Mesenchymal stem cell (in vitro differentiated cells and primary cell): ENCODE results near the gene OPHN1.

Experiments
- DNase-seq: peaks from one replicate; pipeline ENCODE4 v3.0.0-alpha.2; 2013
- H2AFZ ChIP-seq: one replicate; pipeline ENCODE4 v1.6.1; 2013; ENCODE audit warnings: low read depth, mild to moderate bottlenecking, control low read depth, inconsistent platforms, low read length, moderate library complexity
- H2AK5ac ChIP-seq: 2 replicates; pipeline ENCODE4 v1.6.1; 2013; ENCODE audit warnings: low read length, moderate library complexity, mild to moderate bottlenecking, inconsistent platforms; ENCODE audit not compliant: severe bottlenecking
- H2BK120ac ChIP-seq: one replicate; pipeline ENCODE4 v1.6.1; 2013; ENCODE audit warnings: low read depth, mild to moderate bottlenecking, inconsistent platforms, low read length, moderate library complexity
- H2BK12ac ChIP-seq, 2 experiments: one replicate each; pipeline ENCODE4 v1.6.1; 2013; ENCODE audit warnings: inconsistent platforms in 2 of 2, low read length in 2 of 2, mild to moderate bottlenecking in 2 of 2, moderate library complexity in 2 of 2, control low read depth in 1 of 2
- H2BK15ac ChIP-seq: one replicate; pipeline ENCODE4 v1.6.1; 2013; ENCODE audit warnings: mild to moderate bottlenecking, low read depth, inconsistent platforms; ENCODE audit not compliant: poor library complexity, severe bottlenecking
- H2BK5ac ChIP-seq: 2 replicates; pipeline ENCODE4 v1.6.1; 2013; ENCODE audit warnings: low read depth, mild to moderate bottlenecking, low read length, control low read depth, inconsistent platforms; ENCODE audit not compliant: poor library complexity, severe bottlenecking
- H3K14ac ChIP-seq, 2 experiments: one replicate each; pipeline ENCODE4 v1.6.1; 2013; ENCODE audit warnings: inconsistent platforms in 2 of 2, low read length in 2 of 2, control low read depth in 1 of 2, mild to moderate bottlenecking in 1 of 2, moderate library complexity in 1 of 2
- H3K18ac ChIP-seq, 2 experiments: one replicate each; pipeline ENCODE4 v1.6.1; 2013; ENCODE audit warnings: inconsistent platforms in 2 of 2, low read length in 2 of 2, control low read depth in 1 of 2, low read depth in 1 of 2, mild to moderate bottlenecking in 1 of 2
- H3K23ac ChIP-seq, 2 experiments: one replicate each; pipeline ENCODE4 v1.6.1; 2013; ENCODE audit warnings: inconsistent platforms in 2 of 2, low read length in 2 of 2, mild to moderate bottlenecking in 2 of 2, moderate library complexity in 2 of 2, control low read depth in 1 of 2
- H3K27ac ChIP-seq: 2 replicates; pipeline ENCODE4 v1.5.1; 2013; ENCODE audit warnings: mild to moderate bottlenecking, moderate library complexity, low read length, control low read depth, inconsistent platforms; ENCODE audit not compliant: poor library complexity, severe bottlenecking
- H3K27me3 ChIP-seq, 2 experiments: 2 replicates each; pipeline versions ENCODE4 v1.6.1 to v1.7.0; 2013; ENCODE audit warnings: low read length in 2 of 2, mild to moderate bottlenecking in 2 of 2, moderate library complexity in 2 of 2, control low read depth in 1 of 2, inconsistent platforms in 1 of 2; ENCODE audit not compliant: control insufficient read depth in 1 of 2, insufficient read depth in 1 of 2
- H3K36me3 ChIP-seq, 2 experiments: 2 replicates each; pipeline versions ENCODE4 v1.6.1 to v1.7.0; 2013; ENCODE audit warnings: low read length in 2 of 2, control low read depth in 1 of 2, inconsistent platforms in 1 of 2, low read depth in 1 of 2, mild to moderate bottlenecking in 1 of 2; ENCODE audit not compliant: insufficient read depth in 2 of 2, control insufficient read depth in 1 of 2
- H3K4ac ChIP-seq, 2 experiments: one replicate each; pipeline ENCODE4 v1.6.1; 2013; ENCODE audit warnings: inconsistent platforms in 2 of 2, low read length in 2 of 2, mild to moderate bottlenecking in 2 of 2, moderate library complexity in 2 of 2, control low read depth in 1 of 2, low read depth in 1 of 2
- H3K4me1 ChIP-seq: 2 replicates; pipeline ENCODE4 v1.6.1; 2013; ENCODE audit warnings: low read depth, low read length, control low read depth; ENCODE audit not compliant: control insufficient read depth, insufficient read depth
- H3K4me2 ChIP-seq: 2 replicates; pipeline ENCODE4 v1.6.1; 2013; ENCODE audit warnings: low read length, mild to moderate bottlenecking, inconsistent platforms; ENCODE audit not compliant: poor library complexity, severe bottlenecking
- H3K4me3 ChIP-seq, 2 experiments: 2 replicates each; pipeline versions ENCODE4 v1.5.1 to v1.7.0; 2013; ENCODE audit warnings: low read length in 2 of 2, mild to moderate bottlenecking in 2 of 2, control low read depth in 1 of 2, low read depth in 1 of 2; ENCODE audit not compliant: insufficient read depth in 1 of 2
- H3K79me1 ChIP-seq: replicated peaks from 2 replicates; pipeline ENCODE4 v1.6.1; 2013; ENCODE audit warnings: mild to moderate bottlenecking, control low read depth, low read length, inconsistent platforms; ENCODE audit not compliant: poor library complexity, severe bottlenecking
- H3K9ac ChIP-seq: 2 replicates; pipeline ENCODE4 v1.7.0; 2013; ENCODE audit warnings: mild to moderate bottlenecking, low read length, moderate library complexity
- H3K9me3 ChIP-seq: 2 replicates; pipeline ENCODE4 v1.7.0; 2013; ENCODE audit warnings: mild to moderate bottlenecking, low read length; ENCODE audit not compliant: control insufficient read depth
- H4K8ac ChIP-seq: one replicate; pipeline ENCODE4 v1.6.1; 2013; ENCODE audit warnings: inconsistent platforms, mild to moderate bottlenecking, low read length, moderate library complexity
- H4K91ac ChIP-seq: one replicate; pipeline ENCODE4 v1.6.1; 2013; ENCODE audit warnings: mild to moderate bottlenecking, low read length, inconsistent platforms
- WGBS: methylation state at CpG from one replicate; pipeline ENCODE4 v1.1.7; 2013; ENCODE audit warnings: mixed read lengths; 5-methylcytosine and 5-hydroxymethylcytosine counted together

Gene OPHN1

DNA sequence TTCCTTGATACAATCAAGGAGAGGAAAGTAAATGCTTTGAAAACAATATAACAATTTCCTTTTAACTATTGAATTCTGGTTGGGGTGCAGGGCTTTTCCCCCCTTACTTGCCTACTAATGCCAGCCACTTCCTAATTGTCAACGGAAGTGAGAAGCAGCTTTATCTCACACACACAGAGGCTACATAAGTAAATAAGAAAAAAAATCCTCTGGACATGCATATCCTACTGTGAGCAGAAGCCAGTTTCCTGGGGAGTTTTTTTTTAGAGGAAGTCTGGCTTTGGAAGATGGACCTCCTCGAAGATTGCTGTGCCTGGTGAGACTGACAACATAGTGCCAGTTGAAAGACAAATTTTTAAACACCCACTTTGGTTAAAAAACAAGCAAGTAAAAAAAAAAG, 180.6 kb downstream of the OPHN1 start:
- Histone ChIP-seq H3K9ac (no peak overlapping the region), H2AK5ac (no peak overlapping the region), H3K36me3 (no peaks in the 10 kb centered on the region), H3K23ac (no peak overlapping the region), H3K9me3 (no peaks in the 10 kb centered on the region), H2BK120ac (no peak overlapping the region), H3K27ac (no peak overlapping the region), H3K14ac (no peak overlapping the region), H2BK5ac (no peak overlapping the region), H2BK12ac (no peak overlapping the region), H4K8ac (no peak overlapping the region), H3K18ac (no peak overlapping the region), H3K79me1 (peaks cover 3% of the 10 kb centered on the region), H3K27me3 (peaks cover 0 to 12% of the 10 kb centered on the region in 2 experiments), H3K4me2 (no peak overlapping the region), H2BK15ac (no peak overlapping the region), H3K4me1 (peaks cover 1% of the 10 kb centered on the region), H3K4ac (no peak overlapping the region), H2AFZ (no peak overlapping the region), H4K91ac (no peak overlapping the region), H3K4me3 (no peak overlapping the region)
- WGBS, result no CpG with 5 or more reads among the region's 2 CpGs
- DNase-seq, result no peak

DNA sequence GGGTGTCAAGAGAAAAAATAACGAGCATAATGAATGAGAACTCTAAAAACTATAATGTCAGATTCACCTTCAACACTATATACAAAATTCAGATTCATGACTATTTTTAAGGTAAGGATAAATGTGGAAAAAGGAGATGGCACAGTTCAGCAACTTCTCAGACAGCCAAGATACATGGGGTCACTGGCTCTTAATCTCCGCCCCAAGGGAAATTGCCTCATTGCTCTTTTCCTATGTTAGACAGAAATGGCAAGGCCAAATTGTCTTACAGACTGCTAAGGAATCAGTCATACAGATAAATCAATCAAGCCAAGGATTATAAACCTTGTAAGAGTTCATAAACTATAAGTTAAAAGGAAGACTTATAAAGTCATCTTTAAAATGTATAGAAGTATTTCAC, 183.4 kb downstream of the OPHN1 start:
- peaks cover 0 to 13% of the 10 kb centered on the region in 2 experiments for H3K27me3 ChIP-seq
- H2BK12ac ChIP-seq, result no peak overlapping the region
- peaks cover 3% of the 10 kb centered on the region for H3K79me1 ChIP-seq
- no peak overlapping the region for H2AK5ac ChIP-seq
- no peak overlapping the region for H2AFZ ChIP-seq
- no peak for DNase-seq
- no peak overlapping the region for H3K27ac ChIP-seq
- H2BK120ac ChIP-seq, result no peak overlapping the region
- no peak overlapping the region for H4K91ac ChIP-seq
- no CpG with 5 or more reads among the region's 2 CpGs for WGBS
- H3K36me3 ChIP-seq, result no peaks in the 10 kb centered on the region
- H4K8ac ChIP-seq, result no peak overlapping the region
- H3K4me3 ChIP-seq, result no peak overlapping the region
- no peak overlapping the region for H2BK15ac ChIP-seq
- H3K4me2 ChIP-seq, result no peak overlapping the region
- H3K18ac ChIP-seq, result no peak overlapping the region
- no peak overlapping the region for H3K9ac ChIP-seq
- H2BK5ac ChIP-seq, result no peak overlapping the region
- no peak overlapping the region for H3K4ac ChIP-seq
- no peak overlapping the region for H3K23ac ChIP-seq
- peaks cover 1% of the 10 kb centered on the region for H3K4me1 ChIP-seq
- H3K9me3 ChIP-seq, result no peaks in the 10 kb centered on the region
- no peak overlapping the region for H3K14ac ChIP-seq

DNA sequence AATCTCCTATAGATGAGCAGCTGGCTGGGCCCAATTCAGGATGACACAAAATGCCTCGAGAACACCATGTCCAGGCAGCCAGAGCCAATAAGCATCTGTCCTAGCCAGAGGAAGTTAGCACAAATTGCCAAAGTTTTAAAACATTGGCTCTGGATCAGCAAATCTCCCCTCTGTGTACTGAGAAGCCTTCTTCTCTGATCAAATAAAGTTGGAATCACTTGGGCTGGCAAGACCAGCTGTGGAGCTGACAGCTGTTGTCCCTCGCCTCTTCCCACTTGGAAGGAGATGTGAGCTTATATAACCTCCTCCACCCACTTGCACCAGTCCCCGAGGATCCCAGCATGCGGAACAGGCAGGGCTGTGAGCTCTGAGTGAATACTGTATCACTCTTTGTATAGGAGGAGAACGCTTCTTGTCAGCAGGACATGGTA, 183.9 kb downstream of the OPHN1 start:
- no peaks in the 10 kb centered on the region for H3K9me3 ChIP-seq
- H3K23ac ChIP-seq, result no peak overlapping the region
- peaks cover 1% of the 10 kb centered on the region for H3K4me1 ChIP-seq
- 86% methylated on average over 3 of the region's 5 CpGs for WGBS
- H3K36me3 ChIP-seq, result no peaks in the 10 kb centered on the region
- H2AFZ ChIP-seq, result no peak overlapping the region
- H3K4me3 ChIP-seq, result no peak overlapping the region
- H2BK5ac ChIP-seq, result no peak overlapping the region
- H4K8ac ChIP-seq, result no peak overlapping the region
- H3K27ac ChIP-seq, result no peak overlapping the region
- no peak overlapping the region for H3K4me2 ChIP-seq
- H4K91ac ChIP-seq, result no peak overlapping the region
- no peak overlapping the region for H2BK15ac ChIP-seq
- no peak overlapping the region for H2BK120ac ChIP-seq
- H3K79me1 ChIP-seq, result peaks cover 3% of the 10 kb centered on the region
- no peak overlapping the region for H3K14ac ChIP-seq
- no peak for DNase-seq
- H3K9ac ChIP-seq, result no peak overlapping the region
- no peak overlapping the region for H2BK12ac ChIP-seq
- no peak overlapping the region for H3K18ac ChIP-seq
- H3K4ac ChIP-seq, result no peak overlapping the region
- H2AK5ac ChIP-seq, result no peak overlapping the region
- peaks cover 0 to 16% of the 10 kb centered on the region in 2 experiments for H3K27me3 ChIP-seq

DNA sequence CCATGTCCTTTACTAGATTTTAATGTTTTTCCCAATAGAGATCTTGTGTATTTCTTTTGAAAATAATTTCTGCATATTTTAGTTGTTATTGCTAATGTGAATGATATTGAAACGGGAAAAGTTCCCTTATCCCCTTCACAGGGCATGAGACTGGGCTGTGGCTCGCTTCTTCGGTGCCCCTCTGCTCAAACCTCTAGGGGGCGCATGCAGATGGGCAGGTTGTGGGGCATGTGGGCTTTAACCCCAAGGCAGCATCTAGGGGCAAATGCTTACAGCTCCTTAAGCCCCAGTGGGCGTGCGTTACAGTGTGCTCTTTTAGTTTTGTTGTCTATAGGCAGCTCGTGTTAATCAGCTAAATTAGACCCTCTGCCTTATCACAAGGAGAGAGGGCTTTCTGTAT, 194.7 kb downstream of the OPHN1 start:
- no peak overlapping the region for H2BK5ac ChIP-seq
- H2BK15ac ChIP-seq, result no peak overlapping the region
- no peak overlapping the region for H4K91ac ChIP-seq
- H3K27me3 ChIP-seq, result peaks cover 0 to 11% of the 10 kb centered on the region in 2 experiments
- 76% methylated on average over 7 of the region's 7 CpGs for WGBS
- no peak overlapping the region for H3K18ac ChIP-seq
- H3K79me1 ChIP-seq, result no peaks in the 10 kb centered on the region
- H3K4ac ChIP-seq, result no peak overlapping the region
- H3K27ac ChIP-seq, result no peak overlapping the region
- H3K4me3 ChIP-seq, result no peak overlapping the region
- no peak overlapping the region for H3K14ac ChIP-seq
- no peak for DNase-seq
- H4K8ac ChIP-seq, result no peak overlapping the region
- H3K4me2 ChIP-seq, result no peak overlapping the region
- H3K23ac ChIP-seq, result no peak overlapping the region
- H2BK12ac ChIP-seq, result no peak overlapping the region
- no peaks in the 10 kb centered on the region for H3K4me1 ChIP-seq
- H2AK5ac ChIP-seq, result no peak overlapping the region
- no peak overlapping the region for H2AFZ ChIP-seq
- no peaks in the 10 kb centered on the region for H3K9me3 ChIP-seq
- peaks cover 0 to 3% of the 10 kb centered on the region in 2 experiments for H3K36me3 ChIP-seq
- H3K9ac ChIP-seq, result no peak overlapping the region
- no peak overlapping the region for H2BK120ac ChIP-seq
